ENCODE measurements around the gene G6PC3.

G6PC3 gene

GRCh38 chr17:44062871-44063270 is 7.7 kb upstream of the G6PC3 start:
- no peak for DNase-seq

- DNase-seq = no peak
Measured at GRCh38 chr17:44063704-44064639, 6.6 kb upstream of the G6PC3 start.

- DNase-seq = peak; percentile 3
Measured at GRCh38 chr17:44065668-44066203, 4.8 kb upstream of the G6PC3 start.

GRCh38 chr17:44066204-44066930 is 4.2 kb upstream of the G6PC3 start, which contains the start of gene LSM12:
TSS of gene LSM12 (minus strand) at chr17:44066671. CDS start at chr17:44066587, 84 bp downstream.
- peak; percentile 86 for DNase-seq

GRCh38 chr17:44067545-44067940 is 3.0 kb upstream of the G6PC3 start:
- DNase-seq = no peak

GRCh38 chr17:44069974-44070454 is 521 bp upstream of the G6PC3 start:
- DNase-seq = no peak

GRCh38 chr17:44071198-44071520 is 624 bp downstream of the G6PC3 start:
- DNase-seq = no peak

- no peak for DNase-seq
Measured at GRCh38 chr17:44071772-44072171, 1.2 kb downstream of the G6PC3 start.

GRCh38 chr17:44074231-44074910 is 3.8 kb downstream of the G6PC3 start:
- DNase-seq = no peak

- no peak for DNase-seq
Measured at GRCh38 chr17:44074911-44075285, 4.4 kb downstream of the G6PC3 start.

GRCh38 chr17:44075598-44076293 is 5.2 kb downstream of the G6PC3 start:
- DNase-seq = no peak

- no peak for DNase-seq
Measured at GRCh38 chr17:44076716-44077594, 6.4 kb downstream of the G6PC3 start.

GRCh38 chr17:44077595-44077909 is 7.0 kb downstream of the G6PC3 start:
- no peak for DNase-seq

- no peak for DNase-seq
Measured at GRCh38 chr17:44078412-44078811, 7.9 kb downstream of the G6PC3 start.

- DNase-seq = no peak
Measured at GRCh38 chr17:44079877-44080821, 9.6 kb downstream of the G6PC3 start.

GRCh38 chr17:44081681-44082080 is 11.1 kb downstream of the G6PC3 start:
- DNase-seq = no peak

- DNase-seq = no peak
Measured at GRCh38 chr17:44082256-44082927, 11.9 kb downstream of the G6PC3 start.

- DNase-seq = no peak
Measured at GRCh38 chr17:44083250-44083849, 12.8 kb downstream of the G6PC3 start.

GRCh38 chr17:44084131-44084538 is 13.6 kb downstream of the G6PC3 start:
- DNase-seq = no peak

Data from activated effector memory CD4-positive, alpha-beta T cell treated with Interleukin-2 at 50 U/mL for 16 hours (primary cell).